ENCODE results near the gene PKDCC.

- no peak for TF ChIP-seq TCF12 (IDR thresholded peaks at IDR 0.05; ENCODE audit: low read depth)
- no peak for TF ChIP-seq CREB1 (IDR thresholded peaks at IDR 0.05; ENCODE audit: low read depth)
- TF ChIP-seq MAX (IDR thresholded peaks at IDR 0.05), result no peak
- no peak for TF ChIP-seq FOXM1 (IDR thresholded peaks at IDR 0.05; ENCODE audit: borderline replicate concordance, low read depth)
- no peak for TF ChIP-seq EP300 (IDR thresholded peaks at IDR 0.05; ENCODE audit: borderline replicate concordance)
- TF ChIP-seq REST (IDR thresholded peaks at IDR 0.05; ENCODE audit: low read depth), result no peak
- no peak for TF ChIP-seq TAF1 (IDR thresholded peaks at IDR 0.05; ENCODE audit: low read depth)
- TF ChIP-seq RAD21 (IDR thresholded peaks at IDR 0.05; ENCODE audit: low read depth), result no peak
These were observed 39.5 kb downstream of the PKDCC start for GRCh38 chr2:42087137-42087856.

All from Ishikawa (cell line).